ENCODE measurements around the gene SMIM21. TPM values are rescaled to one million over a fixed set of nuclear protein-coding genes. Genes with fewer than 3 reads are reported as not detected.
A peak's percentile ranks its signal among the peaks of the same experiment; 100 is the strongest.

The SMIM21 gene
- total and polyA plus RNA-seq, 8 donors = not detected

GRCh38 chr18:75418293-75419005 is 9.1 kb downstream of the SMIM21 start:
- Histone ChIP-seq H3K4me3 (no peak overlapping the region), H3K27me3 (no peaks in the 10 kb centered on the region), H3K4me1 (no peaks in the 10 kb centered on the region), H3K36me3 (no peaks in the 10 kb centered on the region), H3K27ac (no peak overlapping the region), H3K9me3 (peaks cover 0 to 3% of the 10 kb centered on the region in 2 donors)
- intact Hi-C loops (cut with DNase I) = no loop called here
- no peak for TF ChIP-seq CTCF (IDR thresholded peaks at IDR 0.05)
- no peak for DNase-seq
- no peak for ATAC-seq

- ATAC-seq = no peak
- Histone ChIP-seq H3K4me3 (no peak overlapping the region), H3K36me3 (no peaks in the 10 kb centered on the region), H3K4me1 (no peaks in the 10 kb centered on the region), H3K27me3 (no peaks in the 10 kb centered on the region), H3K9me3 (no peaks in the 10 kb centered on the region), H3K27ac (no peak overlapping the region)
- no peak for TF ChIP-seq CTCF (IDR thresholded peaks at IDR 0.05)
- no peak for DNase-seq
- intact Hi-C loops (cut with DNase I) = no loop called here
Observed at GRCh38 chr18:75410611-75411010, 16.9 kb downstream of the SMIM21 start.

- TF ChIP-seq CTCF (IDR thresholded peaks at IDR 0.05) = no peak
- intact Hi-C loops (cut with DNase I) = no loop called here
- H3K9me3 ChIP-seq = no peaks in the 10 kb centered on the region
- H3K27me3 ChIP-seq = no peaks in the 10 kb centered on the region
- ATAC-seq = no peak
- DNase-seq = no peak
- H3K36me3 ChIP-seq = no peaks in the 10 kb centered on the region
- no peak overlapping the region for H3K27ac ChIP-seq
- H3K4me1 ChIP-seq = no peaks in the 10 kb centered on the region
- no peak overlapping the region for H3K4me3 ChIP-seq
Observed at GRCh38 chr18:75409806-75410205, 17.7 kb downstream of the SMIM21 start.

DNA sequence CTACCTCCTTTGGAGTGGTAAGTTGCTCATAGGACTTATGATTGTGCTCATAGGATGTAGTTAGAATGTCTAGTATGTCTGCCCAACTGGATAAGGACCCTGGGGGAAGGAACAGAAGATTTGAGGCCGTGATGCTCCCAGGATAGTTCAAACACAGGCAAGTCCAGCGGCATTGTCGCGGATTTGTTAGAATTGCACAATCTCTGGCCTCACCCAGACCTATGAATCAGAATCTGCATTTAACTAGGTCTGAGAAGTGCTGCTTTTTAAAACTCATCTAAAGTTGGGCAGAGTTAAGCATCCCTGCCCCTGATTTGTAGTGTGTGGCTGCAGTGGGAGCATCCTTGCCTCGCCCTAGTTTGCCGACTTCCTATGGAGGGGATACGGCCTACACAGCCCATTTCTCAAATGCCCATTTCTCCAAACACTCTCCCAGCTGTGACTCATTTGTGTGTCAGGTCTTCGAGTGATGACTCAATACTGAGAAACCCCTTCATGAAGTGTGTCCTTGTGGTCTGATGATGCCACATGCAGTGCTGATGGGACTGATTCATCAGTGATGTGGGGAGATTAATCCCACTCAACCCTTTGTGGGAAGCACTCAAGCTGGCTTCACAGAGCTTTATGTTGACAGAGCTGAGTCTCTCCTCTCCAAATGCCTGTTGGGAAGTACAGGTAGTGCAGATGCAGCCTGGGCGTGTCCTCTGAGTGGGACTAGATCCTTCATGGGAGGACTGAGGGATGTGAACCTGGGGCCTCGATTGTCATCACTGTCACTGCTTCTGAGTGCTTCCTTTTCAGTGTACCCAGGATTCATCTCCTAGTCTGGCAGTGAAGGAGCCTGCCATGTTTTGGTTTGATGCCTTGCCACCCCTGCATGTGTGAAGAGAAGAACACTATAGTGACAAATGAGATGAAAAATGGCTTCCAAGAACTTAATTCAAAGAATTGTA is 18.7 kb downstream of the SMIM21 start:
- DNase-seq (no peak), ATAC-seq (peak; percentile 71)
- no peaks in the 10 kb centered on the region for H3K27me3 ChIP-seq
- H3K9me3 ChIP-seq = no peaks in the 10 kb centered on the region
- no peak overlapping the region for H3K4me3 ChIP-seq
- no peaks in the 10 kb centered on the region for H3K36me3 ChIP-seq
- no peaks in the 10 kb centered on the region for H3K4me1 ChIP-seq
- intact Hi-C loops (cut with DNase I) = no loop called here
- H3K27ac ChIP-seq = no peak overlapping the region
- TF ChIP-seq CTCF (IDR thresholded peaks at IDR 0.05) = no peak

All from left lung (tissue), 10 donors.